GM18520 (cell line): Measurements from ENCODE around the gene CD109.
A peak's percentile ranks its signal among the peaks of the same experiment; 100 is the strongest.
"Not testable (repeated sequence)": the region's sequence is repeated elsewhere in the genome, so short reads cannot be mapped to it uniquely, and the experiment has no call there.

Experiments used
- ATAC-seq: cut with Tn5 transposase; IDR thresholded peaks from one replicate; pipeline ENCODE4 v1.9.1; 2021; ENCODE audit not compliant: unreplicated experiment

Gene CD109

DNA sequence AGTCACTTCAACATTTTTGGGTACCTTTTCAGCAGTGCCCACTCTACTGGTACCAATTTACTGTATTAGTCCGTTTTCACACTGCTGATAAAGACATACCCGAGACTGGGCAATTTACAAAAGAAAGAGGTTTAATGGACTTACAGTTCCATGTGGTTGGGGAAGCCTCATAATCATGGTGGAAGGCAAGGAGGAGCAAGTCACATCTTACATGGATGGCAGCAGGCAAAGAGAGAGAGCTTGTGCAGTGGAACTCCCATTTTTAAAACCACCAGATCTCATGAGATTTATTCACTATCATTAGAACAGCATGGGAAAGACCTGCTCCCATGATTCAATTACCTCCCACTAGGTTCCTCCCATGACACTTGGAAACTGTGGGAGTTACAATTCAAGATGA lies 12.4 kb upstream of the CD109 start:
- ATAC-seq: not testable (repeated sequence)

DNA sequence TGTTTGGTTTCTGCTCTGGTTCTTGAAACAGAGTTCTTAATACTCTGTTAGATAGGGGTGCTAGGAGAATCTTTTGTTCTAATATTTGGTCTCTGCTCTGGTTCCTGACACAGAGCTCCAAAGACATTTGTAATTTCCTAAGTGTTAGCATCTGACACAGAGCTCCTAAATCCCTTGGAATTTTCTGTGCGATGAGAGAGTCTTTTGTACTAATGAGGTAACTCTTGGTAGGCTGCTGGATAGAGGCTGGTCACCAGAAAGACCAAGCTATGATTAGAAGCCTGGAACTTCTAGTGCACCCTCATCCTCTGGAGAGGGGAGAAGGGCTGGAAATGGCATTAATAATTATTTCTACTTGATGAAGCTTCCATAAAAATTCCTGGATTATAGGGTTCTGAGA lies 7.7 kb upstream of the CD109 start:
- no peak for ATAC-seq

DNA sequence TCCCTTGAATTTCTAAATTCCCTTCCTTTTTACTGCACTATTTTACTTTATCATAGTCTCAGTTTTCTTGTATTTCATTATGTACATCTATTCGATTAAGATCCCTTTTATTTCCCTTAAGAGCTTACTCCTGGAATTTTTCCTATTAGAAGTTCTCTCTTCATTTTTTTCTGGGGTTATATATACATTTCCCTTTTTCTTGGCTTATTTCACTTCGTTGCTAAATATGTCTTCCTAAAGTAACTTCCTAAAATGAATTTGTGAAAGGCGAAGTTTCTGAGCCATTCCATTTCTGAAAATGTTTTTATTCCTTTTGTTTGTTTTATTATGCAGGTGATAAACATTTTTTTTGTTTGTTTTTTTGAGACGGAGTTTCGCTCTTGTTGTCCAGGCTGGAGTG lies 5.9 kb upstream of the CD109 start:
- ATAC-seq: no peak

DNA sequence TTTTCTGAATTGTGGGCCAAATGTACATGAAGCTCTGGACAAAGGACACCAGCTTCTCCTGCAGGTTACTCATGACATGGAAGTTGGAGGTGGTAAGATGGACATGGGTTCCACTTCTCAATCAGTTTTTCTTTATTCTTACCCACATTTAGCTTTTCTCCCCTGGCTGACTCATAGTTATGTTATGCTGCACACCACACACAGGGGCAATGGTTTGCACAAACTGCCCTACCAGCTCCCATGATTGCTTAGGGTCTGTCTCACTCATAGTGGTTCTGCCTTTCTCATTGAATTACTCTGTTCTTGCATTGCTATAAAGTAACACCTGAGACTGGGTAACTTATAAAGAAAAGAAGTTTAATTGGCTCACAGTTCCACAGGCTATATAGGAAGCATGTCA lies 4.5 kb upstream of the CD109 start:
- ATAC-seq: no peak

DNA sequence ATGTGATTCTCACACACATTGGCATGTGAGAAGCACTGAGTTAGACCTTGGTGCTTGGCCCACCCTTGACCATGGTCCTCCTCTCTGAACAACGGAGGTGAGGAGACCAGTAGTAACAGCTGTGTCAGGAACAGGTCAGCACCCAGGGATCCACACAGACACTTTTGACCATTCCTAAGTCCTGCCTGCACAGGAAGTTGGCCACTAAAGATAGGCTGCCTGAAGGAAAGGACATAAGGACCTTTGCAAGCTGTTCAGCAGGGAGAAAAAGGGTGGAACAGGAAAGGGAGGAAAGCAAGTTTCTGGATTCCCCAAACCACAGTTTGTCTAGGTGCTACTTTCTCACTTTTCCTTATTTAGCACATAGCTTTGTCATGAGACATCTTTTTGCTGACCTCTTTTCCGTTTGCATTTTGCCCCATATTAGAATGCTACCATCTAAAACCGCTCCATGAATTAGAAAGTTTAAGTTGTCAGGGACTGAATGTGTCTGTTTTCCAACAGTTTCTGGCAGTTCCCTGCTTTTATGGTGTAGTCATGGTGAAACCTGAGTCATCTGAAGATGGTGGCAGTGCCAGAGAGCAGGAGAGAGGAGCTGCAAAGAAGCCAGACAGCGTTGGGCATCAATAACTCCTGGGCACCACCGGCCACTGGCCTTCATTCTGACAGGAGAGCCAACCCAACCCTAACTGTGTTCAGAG lies 1.1 kb upstream of the CD109 start:
- no peak for ATAC-seq

DNA sequence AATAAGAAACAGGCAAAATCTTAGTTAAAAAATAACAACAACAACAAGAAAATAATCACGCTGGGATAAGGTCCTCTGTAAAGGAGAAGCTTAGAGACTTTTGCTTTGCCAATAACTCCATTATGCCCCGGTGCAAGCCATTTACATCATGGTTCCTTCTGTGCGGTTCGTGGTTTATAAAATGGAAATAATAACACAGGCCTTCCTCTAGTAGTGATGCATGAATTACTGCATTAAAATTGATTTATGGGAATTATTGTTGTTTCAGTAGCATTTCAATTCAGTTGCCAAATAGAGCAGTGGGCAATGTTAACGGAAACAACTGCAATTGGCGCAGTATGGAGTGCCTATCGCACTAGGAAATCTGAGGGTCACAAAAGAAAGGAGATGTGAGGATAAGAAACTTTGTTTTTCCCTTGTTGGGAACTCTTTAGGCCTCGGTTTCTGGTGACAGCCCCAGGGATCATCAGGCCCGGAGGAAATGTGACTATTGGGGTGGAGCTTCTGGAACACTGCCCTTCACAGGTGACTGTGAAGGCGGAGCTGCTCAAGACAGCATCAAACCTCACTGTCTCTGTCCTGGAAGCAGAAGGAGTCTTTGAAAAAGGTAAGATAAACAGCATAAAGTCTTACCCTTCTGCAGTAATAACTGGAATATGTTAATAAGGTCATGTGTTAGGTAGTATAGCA lies 1.1 kb downstream of the CD109 start:
- ATAC-seq: no peak

DNA sequence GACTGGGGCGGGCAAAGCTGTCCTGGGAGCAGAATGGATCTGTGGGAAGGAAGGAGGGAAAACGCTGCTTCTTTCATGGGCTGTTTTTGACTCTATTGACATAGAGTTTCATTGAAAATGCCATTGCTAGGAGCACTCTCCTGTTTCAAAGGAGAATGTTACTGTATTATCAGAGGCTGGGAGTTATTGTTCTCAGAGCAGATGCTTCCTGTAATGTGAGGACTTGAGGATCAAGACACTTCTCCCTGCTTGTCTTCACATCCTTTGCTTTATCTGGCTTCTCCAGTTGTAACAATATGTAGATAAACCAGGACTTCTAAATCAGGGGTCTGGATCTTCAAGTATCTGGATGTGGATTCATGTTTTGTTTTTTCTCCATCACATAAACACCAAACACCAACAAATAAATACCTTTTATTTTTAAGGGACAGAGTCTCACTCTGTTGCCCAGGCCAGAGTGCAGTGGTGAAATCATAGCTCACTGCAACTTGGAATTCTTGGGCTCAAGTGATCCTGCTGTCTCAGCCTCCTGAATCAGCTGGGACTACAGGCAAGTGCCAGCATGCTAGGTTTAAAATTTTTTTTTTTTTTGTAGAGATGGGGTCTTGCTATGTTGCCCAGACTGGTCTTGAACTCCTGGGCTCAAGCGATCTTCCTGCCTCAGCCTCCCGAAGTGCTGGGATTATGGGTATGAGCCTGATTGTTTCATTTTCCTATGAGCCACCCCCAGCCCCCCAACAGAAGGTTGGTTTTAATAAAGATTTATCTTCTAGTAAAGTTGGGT lies 3.9 kb downstream of the CD109 start:
- no peak for ATAC-seq

DNA sequence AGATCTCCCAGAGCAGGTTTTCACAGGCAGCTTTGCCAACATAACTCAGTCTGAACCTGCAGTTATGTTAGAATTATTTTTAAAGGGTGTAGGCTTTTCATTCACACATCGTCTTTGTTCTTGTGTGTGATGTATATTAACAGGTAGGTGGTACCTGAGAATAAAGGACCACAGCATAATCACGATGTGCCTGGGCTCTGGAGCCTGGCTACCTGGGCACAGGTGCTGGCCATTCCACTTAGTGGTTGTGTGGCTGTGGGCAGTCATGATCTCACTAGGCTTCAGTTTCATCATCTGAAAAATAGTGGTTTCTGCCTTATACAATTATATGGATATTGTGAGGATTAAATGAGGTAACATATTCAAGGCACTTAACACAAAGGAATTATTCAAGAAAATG lies 6.4 kb downstream of the CD109 start:
- no peak for ATAC-seq

DNA sequence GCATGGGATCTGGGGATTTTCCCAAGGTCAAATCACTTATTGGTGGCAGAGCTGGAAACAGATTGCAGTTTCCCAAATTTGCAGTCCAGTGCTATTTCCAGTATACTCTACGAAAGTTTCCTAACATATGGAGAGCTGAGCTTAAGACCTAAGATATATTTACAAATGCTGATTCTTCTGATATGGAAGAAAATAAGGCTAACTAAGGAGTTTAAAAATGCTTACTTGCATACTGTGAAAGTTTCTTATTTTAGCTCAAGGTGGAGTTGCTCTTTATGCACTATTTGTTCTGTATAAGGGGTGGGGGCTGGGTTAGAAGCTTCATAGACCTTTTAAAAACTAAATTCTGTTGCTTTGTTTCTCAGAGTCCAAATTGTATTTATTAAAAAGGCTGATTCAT lies 7.5 kb downstream of the CD109 start:
- ATAC-seq: no peak

DNA sequence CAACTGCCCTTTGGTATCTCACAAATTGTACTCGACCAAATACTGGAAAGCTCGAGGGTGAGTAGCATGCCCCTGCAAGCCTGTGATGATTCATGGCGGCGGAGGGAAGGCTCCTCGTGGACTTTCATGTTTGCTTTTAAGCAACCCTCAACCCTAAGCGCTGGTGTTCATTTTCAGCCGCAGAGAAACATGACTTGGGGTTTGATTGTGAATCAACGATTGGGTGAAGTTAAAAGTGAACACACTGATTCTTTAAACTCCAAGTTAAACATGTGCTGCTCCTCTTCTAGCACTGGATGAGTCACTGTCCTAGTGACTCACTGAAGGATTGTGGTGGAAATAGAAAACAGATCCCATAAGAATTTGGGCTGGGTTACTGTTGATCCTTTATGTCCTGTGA lies 8.3 kb downstream of the CD109 start:
- ATAC-seq: no peak

DNA sequence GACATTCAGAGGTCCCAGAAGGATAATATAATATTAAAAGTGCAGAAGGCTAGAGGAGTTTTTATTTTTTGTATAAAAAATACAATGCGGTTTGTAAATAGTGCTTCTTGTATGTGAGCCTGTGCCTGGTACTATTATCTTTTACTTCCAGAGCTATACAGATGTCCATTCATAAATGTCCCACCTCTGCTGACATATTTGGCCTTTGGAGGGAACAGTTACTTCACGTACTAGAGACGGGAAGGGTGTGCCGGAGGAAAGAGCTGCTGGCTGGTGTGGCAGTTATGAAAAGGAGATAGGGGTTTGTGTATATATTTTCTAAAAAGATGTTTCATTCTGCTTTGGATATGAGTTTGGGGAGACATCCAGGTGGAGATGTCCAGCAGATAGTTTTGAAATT lies 8.8 kb downstream of the CD109 start:
- no peak for ATAC-seq

DNA sequence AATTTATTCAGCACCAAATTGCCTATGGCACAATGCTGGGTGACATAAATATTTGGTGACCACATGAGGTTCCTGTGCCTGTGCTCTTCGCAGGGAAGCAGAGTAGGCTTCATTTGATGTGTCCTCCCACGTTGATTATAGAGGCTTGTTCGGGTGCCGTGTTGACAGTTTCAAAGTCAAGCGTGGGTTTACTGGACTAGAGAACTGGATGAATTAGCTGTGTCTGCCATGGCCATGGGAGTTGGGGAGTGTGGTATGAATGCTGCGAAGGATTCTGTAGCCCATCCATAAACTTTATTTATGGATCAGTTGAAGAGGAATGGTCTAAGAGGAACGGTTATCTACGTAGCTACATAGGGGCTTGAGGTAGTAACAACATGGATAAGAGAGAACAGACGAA lies 11.0 kb downstream of the CD109 start:
- no peak for ATAC-seq

DNA sequence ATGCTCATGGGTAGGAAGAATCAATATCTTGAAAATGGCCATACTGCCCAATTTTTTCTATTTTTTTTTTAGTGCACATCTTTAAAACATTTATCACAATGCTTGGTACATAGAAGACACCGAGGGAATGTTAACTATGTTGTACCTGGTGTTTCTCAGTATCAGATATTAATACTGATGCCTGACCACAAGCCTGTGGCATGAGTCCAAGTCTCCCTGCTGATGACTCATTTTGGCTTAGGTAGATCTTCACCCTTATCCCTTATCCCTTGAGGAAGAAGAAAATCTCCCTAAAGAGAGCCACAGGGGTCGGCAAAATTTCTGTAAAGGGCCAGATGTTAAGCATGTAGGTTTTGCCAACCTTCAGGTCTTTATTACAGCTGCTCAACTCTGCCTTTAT lies 14.5 kb downstream of the CD109 start:
- ATAC-seq: no peak

DNA sequence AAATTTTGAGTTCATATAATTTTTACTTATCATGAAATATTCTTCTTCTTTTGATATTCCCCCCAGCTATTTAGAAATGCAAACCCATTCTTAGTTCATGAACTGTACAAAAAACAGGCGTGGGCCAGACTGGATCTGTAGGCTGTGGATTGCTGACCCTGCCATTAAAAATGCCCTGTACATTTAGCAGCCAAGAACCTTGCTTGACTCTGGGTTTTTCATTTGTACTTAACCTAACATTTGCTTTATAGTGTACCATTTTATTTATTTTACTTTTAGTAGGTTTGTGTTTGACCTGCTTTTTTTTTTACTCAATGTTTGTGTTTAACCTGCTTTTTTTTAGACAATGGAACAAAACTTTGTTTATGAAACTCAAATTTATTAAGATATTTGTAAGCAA lies 14.9 kb downstream of the CD109 start:
- ATAC-seq: no peak

DNA sequence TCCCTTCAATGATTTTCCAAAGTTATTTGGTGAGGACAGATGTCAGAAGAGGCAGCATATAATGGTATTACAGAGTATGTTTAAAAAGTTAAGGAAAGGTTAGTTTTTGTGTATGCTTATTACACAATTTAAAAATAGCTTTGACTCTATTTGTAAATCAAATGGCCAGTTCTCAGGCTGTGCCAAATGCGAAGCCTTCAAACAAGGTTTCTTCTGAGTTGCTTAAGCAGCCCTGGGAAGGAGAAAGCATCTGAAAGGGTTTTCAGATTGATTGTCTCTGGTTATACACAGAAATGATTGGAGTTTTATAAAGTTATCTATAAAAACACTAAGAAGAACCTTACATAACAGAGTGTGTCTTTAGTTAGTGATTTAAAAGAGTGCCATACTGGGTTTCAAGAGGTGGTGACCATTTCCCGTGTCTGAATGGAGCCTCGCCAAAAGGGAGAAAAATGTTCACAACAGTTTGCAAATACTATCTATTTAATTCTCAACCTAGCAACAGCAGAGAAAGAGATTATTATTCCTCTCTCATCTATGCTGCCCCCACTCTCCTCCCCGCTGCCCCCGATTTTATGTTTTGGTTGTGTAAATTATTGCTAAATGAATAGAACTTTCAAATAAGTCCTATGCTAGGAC lies 16.7 kb downstream of the CD109 start:
- no peak for ATAC-seq

DNA sequence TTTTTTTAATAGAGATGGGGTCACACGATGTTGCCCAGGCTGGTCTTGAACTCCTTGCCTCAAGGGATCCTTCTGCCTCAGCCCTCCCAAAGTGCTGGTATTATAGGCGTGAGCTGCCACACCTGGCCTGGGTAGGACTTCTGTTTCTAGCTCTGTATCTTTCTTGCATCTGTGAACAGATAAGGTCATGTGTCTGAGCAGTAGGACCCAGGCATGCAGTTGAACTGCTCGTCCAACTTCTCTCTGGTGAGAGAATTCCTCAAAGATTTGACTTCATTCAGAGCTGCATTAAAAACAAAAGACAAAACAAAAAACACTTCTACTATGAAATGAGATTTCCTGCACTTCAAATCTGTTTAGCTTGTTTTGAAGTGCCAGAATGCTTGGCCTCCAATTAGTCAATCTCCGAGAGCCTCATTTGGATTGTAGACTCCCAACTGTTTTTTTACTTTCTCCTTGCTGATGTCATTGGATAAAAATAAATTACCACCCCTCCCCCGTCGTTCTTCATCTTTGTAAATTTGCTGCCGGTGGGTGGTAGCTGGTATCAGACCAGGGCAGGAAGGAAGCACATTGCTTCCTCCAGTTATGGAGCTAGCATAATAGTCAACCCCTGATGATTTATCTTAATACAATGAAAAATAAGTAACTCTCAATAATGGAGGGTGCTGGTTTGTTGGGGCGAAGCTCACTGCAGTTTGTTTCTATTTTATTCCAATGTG lies 17.6 kb downstream of the CD109 start:
- ATAC-seq: no peak

DNA sequence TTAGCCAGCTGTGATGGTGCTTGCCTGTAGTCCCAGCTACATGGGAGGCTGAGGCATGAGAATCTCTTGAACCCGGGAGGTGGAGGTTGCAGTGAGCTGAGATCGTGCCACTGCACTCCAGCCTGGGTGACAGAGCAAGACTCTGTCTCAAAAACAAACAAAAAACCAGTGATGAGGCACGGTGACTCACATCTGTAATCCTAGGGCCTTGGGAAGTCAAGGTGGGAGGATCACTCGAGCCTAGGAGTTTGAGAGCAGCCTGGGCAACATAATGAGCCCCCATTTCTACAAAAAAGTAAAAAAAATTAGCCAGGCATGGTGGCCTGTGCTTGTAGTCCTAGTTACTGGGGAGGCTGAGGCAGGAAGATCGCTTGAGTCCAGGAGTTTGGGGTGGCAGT lies 19.1 kb downstream of the CD109 start:
- ATAC-seq: not testable (repeated sequence)

DNA sequence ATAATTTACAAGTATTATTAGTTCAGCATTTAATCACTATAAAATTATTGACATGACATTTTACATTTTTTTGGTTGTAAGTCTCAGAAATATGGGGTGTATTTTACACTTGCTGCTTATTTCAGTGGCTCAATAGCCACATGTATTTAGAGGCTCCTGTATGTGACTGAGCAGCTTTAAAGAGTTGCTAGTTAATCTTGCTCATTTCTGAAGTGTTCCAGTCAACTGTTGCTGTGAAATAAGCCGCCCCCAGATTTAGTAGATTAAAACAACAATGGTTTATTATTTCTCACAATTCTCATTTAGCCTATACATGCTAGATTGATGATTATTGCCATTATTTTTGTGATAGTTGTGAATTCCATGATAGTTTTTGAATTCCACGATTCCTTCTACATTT lies 23.0 kb downstream of the CD109 start:
- no peak for ATAC-seq

DNA sequence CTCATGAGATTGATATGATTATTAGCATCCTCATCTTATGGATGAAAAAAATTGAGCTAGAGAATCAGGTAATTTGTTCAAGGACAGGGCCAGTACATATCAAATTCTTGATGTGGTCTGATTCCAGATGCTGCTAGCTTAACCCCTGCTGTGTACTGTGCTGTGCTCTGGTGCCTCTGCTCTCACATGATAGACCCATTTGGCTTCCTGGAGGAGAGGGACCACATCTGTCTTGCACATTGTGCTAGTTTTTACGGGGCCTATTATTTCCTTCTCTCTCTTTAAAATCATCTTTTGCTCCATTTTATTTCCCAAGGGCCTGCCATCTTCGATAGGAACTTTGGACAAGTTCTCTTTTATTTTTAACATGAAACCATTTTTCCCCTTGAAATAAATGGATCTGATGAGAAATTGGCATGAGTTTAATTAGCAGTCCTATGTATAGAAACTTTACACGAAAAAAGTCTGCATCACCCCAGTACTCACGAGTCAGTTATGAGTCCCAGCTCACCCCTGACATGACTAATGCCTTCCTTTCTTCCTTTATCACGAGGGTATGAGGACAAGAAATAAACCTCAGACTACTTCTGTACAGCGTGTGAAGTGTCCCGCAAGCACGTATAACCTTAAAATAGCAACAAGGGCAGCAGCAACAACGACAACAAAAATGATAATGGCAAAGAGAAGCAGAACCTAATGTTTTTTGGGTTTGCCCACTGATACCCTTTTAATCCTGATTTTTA lies 26.5 kb downstream of the CD109 start:
- peak; percentile 66 for ATAC-seq

DNA sequence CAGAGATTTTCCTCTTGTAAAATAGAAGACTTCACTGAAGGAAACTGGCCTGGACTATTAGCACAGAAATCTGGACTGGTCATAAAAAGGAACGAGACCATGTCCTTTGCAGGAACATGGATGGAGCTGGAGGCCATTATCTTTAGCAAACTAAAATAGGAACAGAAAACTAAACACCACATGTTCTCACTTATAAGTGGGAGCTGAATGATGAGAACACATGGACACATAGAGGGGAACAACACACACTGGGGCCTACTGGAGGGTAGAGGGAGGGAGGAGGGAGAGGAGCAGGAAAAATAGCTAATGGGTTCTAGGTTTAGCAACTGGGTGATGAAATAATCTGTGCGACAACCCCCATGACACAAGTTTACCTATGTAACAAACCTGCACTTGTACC lies 27.5 kb downstream of the CD109 start:
- ATAC-seq: not testable (repeated sequence)
